H9 (cell line): ENCODE results near the gene PRUNE2. TPM values are rescaled to one million over a fixed set of nuclear protein-coding genes. Genes with fewer than 3 reads are reported as not detected.

Experiments used
- DNase-seq: peaks from one replicate; pipeline ENCODE4 v3.0.0-alpha.2; 2017
- H2AFZ ChIP-seq: one replicate; pipeline ENCODE4 v1.6.1; 2013; ENCODE audit warnings: mild to moderate bottlenecking, low read length, control low read depth, moderate library complexity
- H2AK5ac ChIP-seq: 2 replicates; pipeline ENCODE4 v1.6.1; 2013; ENCODE audit warnings: low read length, control low read depth, mixed read lengths; ENCODE audit not compliant: insufficient read length
- H2BK120ac ChIP-seq: one replicate; pipeline ENCODE4 v1.6.1; 2013; ENCODE audit warnings: low read depth, mild to moderate bottlenecking, low read length, control low read depth, inconsistent platforms; ENCODE audit not compliant: poor library complexity, severe bottlenecking
- H2BK12ac ChIP-seq: 2 replicates; pipeline ENCODE4 v1.6.1; 2013; ENCODE audit warnings: low read length, control low read depth, mixed read lengths, low read depth; ENCODE audit not compliant: insufficient read length
- H2BK15ac ChIP-seq: 2 replicates; pipeline ENCODE4 v1.6.1; 2013; ENCODE audit warnings: low read depth, low read length, control low read depth
- H2BK20ac ChIP-seq: one replicate; pipeline ENCODE4 v1.6.1; 2013; ENCODE audit warnings: low read depth, mild to moderate bottlenecking, low read length, control low read depth, inconsistent platforms; ENCODE audit not compliant: poor library complexity, severe bottlenecking
- H2BK5ac ChIP-seq: 2 replicates; pipeline ENCODE4 v1.6.1; 2013; ENCODE audit warnings: low read length, control low read depth, mixed read lengths; ENCODE audit not compliant: insufficient read length
- H3K14ac ChIP-seq: 2 replicates; pipeline ENCODE4 v1.6.1; 2013; ENCODE audit warnings: low read length, control low read depth; ENCODE audit not compliant: insufficient read depth
- H3K18ac ChIP-seq: 2 replicates; pipeline ENCODE4 v1.6.1; 2013; ENCODE audit warnings: low read depth, mild to moderate bottlenecking, mixed read lengths, low read length, control low read depth; ENCODE audit not compliant: insufficient read length
- H3K23ac ChIP-seq: 2 replicates; pipeline ENCODE4 v1.6.1; 2013; ENCODE audit warnings: low read length, control low read depth, mixed read lengths, low read depth; ENCODE audit not compliant: insufficient read length
- H3K23me2 ChIP-seq: 2 replicates; pipeline ENCODE4 v1.6.1; 2013; ENCODE audit warnings: low read depth, mild to moderate bottlenecking, mixed read lengths, low read length, control low read depth; ENCODE audit not compliant: insufficient read length, poor library complexity, severe bottlenecking
- H3K27ac ChIP-seq: 2 replicates; pipeline ENCODE4 v1.5.1; 2013; ENCODE audit warnings: low read length, control low read depth, mixed read lengths, low read depth; ENCODE audit not compliant: insufficient read length
- H3K27me3 ChIP-seq: 2 replicates; pipeline ENCODE4 v1.6.1; 2013; ENCODE audit warnings: low read length, control low read depth, inconsistent platforms; ENCODE audit not compliant: insufficient read depth
- H3K4ac ChIP-seq: 2 replicates; pipeline ENCODE4 v1.6.1; 2013; ENCODE audit warnings: low read depth, mild to moderate bottlenecking, control low read depth, inconsistent platforms, low read length, moderate library complexity
- H3K4me1 ChIP-seq: 2 replicates; pipeline ENCODE4 v1.6.1; 2013; ENCODE audit warnings: low read length, control low read depth, inconsistent platforms; ENCODE audit not compliant: insufficient read depth
- H3K4me2 ChIP-seq: 2 replicates; pipeline ENCODE4 v1.6.1; 2013; ENCODE audit warnings: low read length, control low read depth, mixed read lengths; ENCODE audit not compliant: insufficient read length, insufficient read depth
- H3K56ac ChIP-seq: 2 replicates; pipeline ENCODE4 v1.6.1; 2013; ENCODE audit warnings: low read depth, mild to moderate bottlenecking, mixed read lengths, low read length, control low read depth; ENCODE audit not compliant: insufficient read length
- H3K79me1 ChIP-seq: 2 replicates; pipeline ENCODE4 v1.6.1; 2013; ENCODE audit warnings: low read depth, mild to moderate bottlenecking, moderate library complexity, low read length, control low read depth, inconsistent platforms; ENCODE audit not compliant: insufficient read depth, poor library complexity, severe bottlenecking
- H3K79me2 ChIP-seq: 2 replicates; pipeline ENCODE4 v1.6.1; 2013; ENCODE audit warnings: low read length, control low read depth, inconsistent platforms; ENCODE audit not compliant: insufficient read depth
- H3K9ac ChIP-seq: 2 replicates; pipeline ENCODE4 v1.6.1; 2013; ENCODE audit warnings: low read length, control low read depth, mixed read lengths; ENCODE audit not compliant: insufficient read length; ENCODE audit errors: extremely low read depth
- H3K9me3 ChIP-seq: one replicate; pipeline ENCODE4 v1.6.1; 2013; ENCODE audit warnings: low read depth, low read length, inconsistent platforms; ENCODE audit not compliant: control insufficient read depth
- H3T11ph ChIP-seq: one replicate; pipeline ENCODE4 v1.6.1; 2013; ENCODE audit warnings: mild to moderate bottlenecking, low read length, control low read depth, inconsistent platforms
- H4K20me1 ChIP-seq: one replicate; pipeline ENCODE4 v1.6.1; 2013; ENCODE audit not compliant: control insufficient read depth, insufficient read length, insufficient read depth
- H4K5ac ChIP-seq: 2 replicates; pipeline ENCODE4 v1.6.1; 2013; ENCODE audit warnings: low read depth, mild to moderate bottlenecking, mixed read lengths, low read length, control low read depth; ENCODE audit not compliant: insufficient read length
- H4K8ac ChIP-seq: replicated peaks from 2 replicates; pipeline ENCODE4 v1.6.1; 2013; ENCODE audit warnings: low read length, control low read depth, mixed read lengths, low read depth; ENCODE audit not compliant: insufficient read length
- H4K91ac ChIP-seq: 2 replicates; pipeline ENCODE4 v1.6.1; 2013; ENCODE audit warnings: low read depth, mild to moderate bottlenecking, moderate library complexity, mixed read lengths, low read length, control low read depth; ENCODE audit not compliant: insufficient read length
- H3K27ac Mint-ChIP-seq, 3 experiments: 2 replicates in 2 of 3; 3 replicates in 1 of 3; pipeline ENCODE4 v1.8.0; 2020 to 2021; ENCODE audit warnings: mixed read lengths in 3 of 3, mild to moderate bottlenecking in 1 of 3, moderate library complexity in 1 of 3
- H3K27me3 Mint-ChIP-seq: 2 replicates; pipeline ENCODE4 v1.8.0; 2021; ENCODE audit warnings: low read depth, mild to moderate bottlenecking, moderate library complexity, mixed read lengths
- H3K36me3 Mint-ChIP-seq, 3 experiments: 2 replicates in 2 of 3; 3 replicates in 1 of 3; pipeline ENCODE4 v1.8.0; 2020 to 2021; ENCODE audit warnings: low read depth in 3 of 3, mixed read lengths in 3 of 3; ENCODE audit not compliant: insufficient read depth in 1 of 3
- H3K4me1 Mint-ChIP-seq, 2 experiments: 2 replicates each; pipeline ENCODE4 v1.8.0; 2020; ENCODE audit warnings: mixed read lengths in 2 of 2
- H3K4me3 Mint-ChIP-seq, 2 experiments: 2 replicates in 1 of 2; 3 replicates in 1 of 2; pipeline ENCODE4 v1.8.0; 2020 to 2021; ENCODE audit warnings: mild to moderate bottlenecking in 2 of 2, mixed read lengths in 2 of 2, moderate library complexity in 1 of 2
- H3K9me3 Mint-ChIP-seq, 2 experiments: 2 replicates in 1 of 2; 3 replicates in 1 of 2; pipeline ENCODE4 v1.8.0; 2020; ENCODE audit warnings: mild to moderate bottlenecking in 2 of 2, mixed read lengths in 2 of 2, moderate library complexity in 1 of 2
- CTCF ChIP-seq: fragments of 200-600 bp; sonication (generic); conservative IDR thresholded peaks from 3 replicates; pipeline ENCODE4 v1.8.0; 2021; ENCODE audit warnings: antibody characterized with exemption, mild to moderate bottlenecking
- WGBS: extraction: QIAGEN DNeasy Blood & Tissue Kit; methylation state at CpG from one replicate; pipeline ENCODE4 v1.1.7; 2013; ENCODE audit warnings: missing lambda C conversion rate, low lambda C conversion rate, mixed read lengths; ENCODE audit not compliant: insufficient read length; ENCODE audit errors: extremely low coverage; 5-methylcytosine and 5-hydroxymethylcytosine counted together
- total RNA-seq: library from RNA; stranded (reverse); gene quantifications from 2 replicates; pipeline ENCODE4 v1.2.1, GENCODE V29; 2021

The PRUNE2 gene
- total RNA-seq, 1 experiment from 2014 or later = 12.1 TPM

GRCh38 chr9:76882686-76883085 is 23.2 kb downstream of the PRUNE2 start:
- Histone ChIP-seq H3K4ac (no peak overlapping the region), H3K79me1 (no peaks in the 10 kb centered on the region), H3K23me2 (no peaks in the 10 kb centered on the region), H3T11ph (no peak overlapping the region), H2BK120ac (no peak overlapping the region), H3K18ac (no peak overlapping the region), H3K9me3 (no peaks in the 10 kb centered on the region), H3K9ac (no peak overlapping the region), H2BK20ac (no peak overlapping the region), H3K4me2 (no peak overlapping the region), H3K4me1 (peaks cover 15% of the 10 kb centered on the region), H4K5ac (no peak overlapping the region), H3K79me2 (no peaks in the 10 kb centered on the region), H2AK5ac (no peak overlapping the region), H3K56ac (no peak overlapping the region), H2BK5ac (no peak overlapping the region), H3K27ac (no peak overlapping the region), H4K20me1 (no peaks in the 10 kb centered on the region), H3K23ac (no peak overlapping the region), H2AFZ (no peak overlapping the region), H3K14ac (no peak overlapping the region), H2BK12ac (no peak overlapping the region), H3K27me3 (no peaks in the 10 kb centered on the region), H2BK15ac (no peak overlapping the region), H4K8ac (no peak overlapping the region), H4K91ac (no peak overlapping the region)
- TF ChIP-seq CTCF = no peak
- Mint-ChIP-seq H3K9me3 (no peaks in the 10 kb centered on the region; a peak in 1 of 5 replicates), H3K27me3 (no peaks in the 10 kb centered on the region), H3K4me3 (no peak overlapping the region), H3K27ac (peak overlapping the region in 1 of 3 experiments; percentile 31; a peak in 1 of 7 replicates), H3K4me1 (peaks cover 26 to 33% of the 10 kb centered on the region in 2 experiments), H3K36me3 (peaks cover 0 to 5% (median 4%) of the 10 kb centered on the region in 3 experiments; a peak in 4 of 7 replicates)
- WGBS = no CpG with 5 or more reads among the region's 4 CpGs
- DNase-seq = no peak
